Heart right ventricle (tissue), 16 donors: ENCODE measurements around the gene RSBN1L. TPM values are rescaled to one million over a fixed set of nuclear protein-coding genes. Genes with fewer than 3 reads are reported as not detected.
"Not testable (repeated sequence)": the region's sequence is repeated elsewhere in the genome, so short reads cannot be mapped to it uniquely, and the experiment has no call there.

Source experiments
- ATAC-seq, 8 donors: fragments of 200-7000 bp; cut with Tn5 transposase; one replicate each; pipeline ENCODE4 v1.9.1; 2020; ENCODE audit warnings: mild to moderate bottlenecking in 8 of 8, moderate library complexity in 8 of 8, moderate number of reproducible peaks in 1 of 8
- DNase-seq, 2 donors: peaks; one replicate each; pipeline ENCODE4 v3.0.0-alpha.2; 2020
- H3K27ac ChIP-seq, 10 donors: fragments of 200-600 bp; sonication (generic) in 2 of 10; one replicate each; pipeline versions ENCODE4 v1.5.0 to v1.8.0; 2020 to 2022; ENCODE audit warnings: mild to moderate bottlenecking in 3 of 10
- H3K27me3 ChIP-seq, 7 donors: fragments of 200-600 bp; one replicate each; pipeline ENCODE4 v1.8.0; 2021 to 2022; ENCODE audit warnings: mild to moderate bottlenecking in 2 of 7
- H3K36me3 ChIP-seq, 9 donors: fragments of 200-600 bp; sonication (generic) in 1 of 9; one replicate each; pipeline versions ENCODE4 v1.5.0 to v1.8.0; 2020 to 2022; ENCODE audit warnings: mild to moderate bottlenecking in 2 of 9
- H3K4me1 ChIP-seq, 9 donors: fragments of 200-600 bp; sonication (generic) in 1 of 9; one replicate each; pipeline versions ENCODE4 v1.5.0 to v1.8.0; 2020 to 2022; ENCODE audit warnings: mild to moderate bottlenecking in 4 of 9
- H3K4me3 ChIP-seq, 10 donors: fragments of 200-600 bp; sonication (generic) in 2 of 10; one replicate each; pipeline versions ENCODE4 v1.5.0 to v1.8.0; 2020 to 2022; ENCODE audit warnings: mild to moderate bottlenecking in 7 of 10, moderate library complexity in 2 of 10
- H3K9me3 ChIP-seq, 11 donors: fragments of 200-600 bp in 10 of 11; sonication (generic) in 2 of 11; one replicate each; pipeline versions ENCODE4 v1.5.0 to v1.8.0; 2013 to 2022; ENCODE audit warnings: mild to moderate bottlenecking in 2 of 11, control low read depth in 1 of 11, moderate library complexity in 1 of 11
- CTCF ChIP-seq, 9 donors: fragments of 200-600 bp; sonication (generic) in 2 of 9; IDR thresholded peaks; one replicate each; pipeline versions ENCODE4 v1.5.0 to v1.8.0; 2021 to 2022; ENCODE audit warnings: antibody characterized with exemption in 9 of 9, mild to moderate bottlenecking in 5 of 9, moderate library complexity in 1 of 9
- WGBS, 2 donors: extraction: QIAGEN DNeasy Blood & Tissue Kit; methylation state at CpG; one replicate each; pipeline ENCODE4 v1.1.7; 2013; ENCODE audit warnings: inconsistent platforms in 1 of 2; 5-methylcytosine and 5-hydroxymethylcytosine counted together
- intact Hi-C, 10 donors: fragments of 100-400 bp; cut with DNase I; formaldehyde crosslinking; loops; one replicate each; pipeline versions ENCODE4 v1.11.1 to v1.14.2; 2022
- polyA plus RNA-seq, 2 donors: library from polyadenylated mRNA; stranded (reverse); fragments of 200-250 nt; gene quantifications; one replicate each; pipeline ENCODE4 v1.2.3, GENCODE V29; 2013
- total RNA-seq, 10 donors: library from RNA; stranded (reverse); fragmentation: NEBNext Ultra II Directional in 3 of 10; extraction: Animal tissue kit (Norgen Biotek cat#: 25700) in 3 of 10; gene quantifications; one replicate each; pipeline versions ENCODE4 v1.2.1 to v1.2.4, GENCODE V29; 2021 to 2023
- donor health status: Arrhythmogenic right ventricular cardiomyopathy.
- donor health status: ischemic (EF 13 %, LVEDD 7.1; RV severe dilation, severe dysfunction).
- donor health status: healthy with polysubstance abuse.
- donor health status: DM: no; HTN: yes; CAD: no.
- donor health status: DM: no; HTN: no; CAD: no.
- donor health status: ischemic (EF 25% LVEDD 6.9; RV normal size, moderate dysfunction).
- donor health status: ischemic (EF 25% LVEDD 5.7; RV mildly dilated, moderate dysfunction).
- donor health status: healthy.
- donor health status: DM: yes; HTN: yes; CAD: no.
- donor health status: Ischemic cardiomyopathy.
- donor health status: ischemic (EF 35%, LVEDD 5.7; RV mildly dilated, moderate dysfunction).
- donor health status: nonischemic (EF 11% LVEDD 7.7; RV severe dilation, severe dysfunction).
- donor health status: DM: yes; HTN: yes; CAD: no.
- donor health status: PGD.
- donor health status: ischemic (EF 29% LVEDD 5.4; RV normal size, mild dysfunction).
- donor health status: nonischemic (EF 23%, LVEDD 6.1; RV moderate dilation, normal function).

RSBN1L gene
- total and polyA plus RNA-seq, 12 donors = 3.3 to 11.8 (median 9.6) TPM

GRCh38 chr7:77707504-77707992, 11.3 kb downstream of the RSBN1L start:
- no peak overlapping the region for H3K4me3 ChIP-seq
- peaks cover 0 to 31% (median 12%) of the 10 kb centered on the region in 9 donors for H3K4me1 ChIP-seq
- no peaks in the 10 kb centered on the region for H3K9me3 ChIP-seq
- peaks cover 0 to 35% (median 7%) of the 10 kb centered on the region in 9 donors for H3K36me3 ChIP-seq
- ATAC-seq = no peak
- WGBS, 2 donors = 93 to 97% methylated on average over 1 of the region's 1 CpG
- intact Hi-C loops = no loop called here
- no peak overlapping the region for H3K27ac ChIP-seq
- DNase-seq = no peak
- no peaks in the 10 kb centered on the region for H3K27me3 ChIP-seq
- TF ChIP-seq CTCF (IDR thresholded peaks at IDR 0.05) = no peak

- intact Hi-C loops = no loop called here
- ATAC-seq = no peak
- WGBS, 2 donors = 93 to 95% methylated on average over 3 of the region's 3 CpGs
- Histone ChIP-seq H3K27ac (no peak overlapping the region), H3K4me3 (no peak overlapping the region), H3K4me1 (peaks cover 0 to 31% (median 8%) of the 10 kb centered on the region in 9 donors), H3K9me3 (no peaks in the 10 kb centered on the region), H3K36me3 (peaks cover 0 to 35% (median 7%) of the 10 kb centered on the region in 9 donors), H3K27me3 (no peaks in the 10 kb centered on the region)
- no peak for DNase-seq
- no peak for TF ChIP-seq CTCF (IDR thresholded peaks at IDR 0.05)
Measured at GRCh38 chr7:77710067-77710466, 13.8 kb downstream of the RSBN1L start.

GRCh38 chr7:77710861-77711260, 14.6 kb downstream of the RSBN1L start:
- DNase-seq (no peak), ATAC-seq (no peak)
- no peaks in the 10 kb centered on the region for H3K9me3 ChIP-seq
- H3K27ac ChIP-seq = no peak overlapping the region
- WGBS, 2 donors = 80 to 83% methylated on average over 3 of the region's 3 CpGs
- H3K4me3 ChIP-seq = no peak overlapping the region
- no peak for TF ChIP-seq CTCF (IDR thresholded peaks at IDR 0.05)
- H3K27me3 ChIP-seq = no peaks in the 10 kb centered on the region
- peaks cover 0 to 34% (median 7%) of the 10 kb centered on the region in 9 donors for H3K36me3 ChIP-seq
- peaks cover 0 to 32% (median 8%) of the 10 kb centered on the region in 9 donors for H3K4me1 ChIP-seq
- intact Hi-C loops = no loop called here

- H3K9me3 ChIP-seq = no peaks in the 10 kb centered on the region
- no peak for DNase-seq
- H3K36me3 ChIP-seq = peaks cover 0 to 25% (median 7%) of the 10 kb centered on the region in 9 donors
- ATAC-seq = no peak
- WGBS, 2 donors = 94 to 95% methylated on average over 2 of the region's 2 CpGs
- no peak for TF ChIP-seq CTCF (IDR thresholded peaks at IDR 0.05)
- H3K4me1 ChIP-seq = peaks cover 0 to 29% (median 7%) of the 10 kb centered on the region in 9 donors
- no peak overlapping the region for H3K27ac ChIP-seq
- H3K4me3 ChIP-seq = no peak overlapping the region
- no peaks in the 10 kb centered on the region for H3K27me3 ChIP-seq
- intact Hi-C loops = no loop called here
Measured at GRCh38 chr7:77714195-77714594, 17.9 kb downstream of the RSBN1L start.

- DNase-seq, H3K4me3 ChIP-seq, H3K27me3 ChIP-seq, intact Hi-C loops, H3K27ac ChIP-seq, H3K9me3 ChIP-seq: not testable (repeated sequence)
- Histone ChIP-seq H3K4me1 (peaks cover 0 to 26% (median 4%) of the 10 kb centered on the region in 9 donors), H3K36me3 (peaks cover 0 to 25% (median 7%) of the 10 kb centered on the region in 9 donors)
- peak in 1 of 8 donors; percentile 30 for ATAC-seq
Measured at GRCh38 chr7:77714931-77715330, 18.7 kb downstream of the RSBN1L start.
